ENCODE results near the gene ECM2. TPM values are rescaled to one million over a fixed set of nuclear protein-coding genes. Genes with fewer than 3 reads are reported as not detected.

The ECM2 gene
- total and polyA plus RNA-seq, 5 donors from 2014 or later: not detected

Other genes with a start within 250 kb of the ECM2 start
- gene IARS1, start 242.3 kb downstream of the ECM2 start, total RNA-seq: 67.1 TPM
- 10 to 100 TPM; 51.1 to 58.2 (median 51.6) TPM for gene IARS1, start 242.3 kb downstream of the ECM2 start, polyA plus RNA-seq
- gene NOL8, start 210.6 kb downstream of the ECM2 start, total RNA-seq: 58.7 TPM
- 10 to 100 TPM; 23.5 to 28.5 (median 26.6) TPM for gene NOL8, start 210.6 kb downstream of the ECM2 start, polyA plus RNA-seq
- 6.1 TPM for gene CENPP, start 210.0 kb downstream of the ECM2 start, total RNA-seq
- 1 to 10 TPM; 2.7 to 5.3 (median 3.8) TPM for gene CENPP, start 210.0 kb downstream of the ECM2 start, polyA plus RNA-seq
- 0.86 TPM for gene OGN, start 131.4 kb downstream of the ECM2 start, total RNA-seq
- gene OGN, start 131.4 kb downstream of the ECM2 start, polyA plus RNA-seq: 1 to 10 TPM in 1 of 4 donors, under 1 TPM in 3; 0.30 to 1.3 (median 0.61) TPM
- not detected for gene OMD, start 111.5 kb downstream of the ECM2 start, total RNA-seq
- gene OMD, start 111.5 kb downstream of the ECM2 start, polyA plus RNA-seq: under 1 TPM in 1 of 4 donors, not detected in 3; 0.13 TPM
- not detected for gene ASPN, start 53.5 kb downstream of the ECM2 start, total RNA-seq
- not detected for gene ASPN, start 53.5 kb downstream of the ECM2 start, polyA plus RNA-seq
- gene IPPK, start 134.1 kb upstream of the ECM2 start, total RNA-seq: 9.2 TPM
- gene IPPK, start 134.1 kb upstream of the ECM2 start, polyA plus RNA-seq: 1 to 10 TPM; 3.8 to 5.9 (median 5.4) TPM
- gene BICD2, start 228.8 kb upstream of the ECM2 start, total RNA-seq: 29.3 TPM
- 1 to 10 TPM; 5.6 to 9.8 (median 7.6) TPM for gene BICD2, start 228.8 kb upstream of the ECM2 start, polyA plus RNA-seq

Measured in CD4-positive, CD25-positive, alpha-beta regulatory T cell (primary cell).